ENCODE results near the gene SLC40A1. TPM values are rescaled to one million over a fixed set of nuclear protein-coding genes. Genes with fewer than 3 reads are reported as not detected.

Gene SLC40A1
- total and polyA plus RNA-seq, 12 donors = 84.1 to 3,561 (median 883) TPM

- 5 to 17% (median 10%) methylated on average over 1 of the region's 1 CpG for WGBS, 4 donors
- H3K9me3 ChIP-seq (replicated peaks in 1 of 3) = no peaks in the 10 kb centered on the region
- H3K4me1 ChIP-seq (replicated peaks in 1 of 2) = peaks cover 29 to 61% of the 10 kb centered on the region in 2 donors
- DNase-seq = no peak
- H3K4me3 ChIP-seq = peak overlapping the region in 3 of 4 donors; percentile 44 to 86 (median 81)
- TF ChIP-seq CTCF (IDR thresholded peaks at IDR 0.05) (no peak), POLR2A (IDR thresholded peaks at IDR 0.05) (peak in 1 of 2 donors; percentile 30)
- intact Hi-C loops (cut with DNase I) = loop anchor here in 1 of 2 donors (5.0 kb wide), 1 partner anchor 111 kb away; no protein-coding TSS in a partner anchor
- H3K36me3 ChIP-seq (replicated peaks in 1 of 2) = peaks cover 0 to 55% of the 10 kb centered on the region in 2 donors
- H3K27me3 ChIP-seq = no peaks in the 10 kb centered on the region
- H3K27ac ChIP-seq = peak overlapping the region in 4 of 5 donors; percentile 1 to 96 (median 87)
Observed at GRCh38 chr2:189578272-189578950, 2.2 kb downstream of the SLC40A1 start.

- no peaks in the 10 kb centered on the region for H3K9me3 ChIP-seq (replicated peaks in 1 of 3)
- TF ChIP-seq POLR2A (IDR thresholded peaks at IDR 0.05) = no peak
- TF ChIP-seq CTCF (IDR thresholded peaks at IDR 0.05) = no peak
- peak overlapping the region in 3 of 4 donors; percentile 5 to 86 (median 81) for H3K4me3 ChIP-seq
- peaks cover 37 to 72% of the 10 kb centered on the region in 2 donors for H3K4me1 ChIP-seq (replicated peaks in 1 of 2)
- 42 to 64% (median 53%) methylated on average over 5 of the region's 5 CpGs for WGBS, 4 donors
- H3K27ac ChIP-seq = peak overlapping the region in 3 of 5 donors; percentile 64 to 91 (median 83)
- intact Hi-C loops (cut with DNase I) = loop anchor here in 1 of 2 donors (5.0 kb wide), 1 partner anchor 110 kb away; no protein-coding TSS in a partner anchor
- no peaks in the 10 kb centered on the region for H3K27me3 ChIP-seq
- no peak for DNase-seq
- H3K36me3 ChIP-seq (replicated peaks in 1 of 2) = peaks cover 0 to 68% of the 10 kb centered on the region in 2 donors
Observed at GRCh38 chr2:189577121-189577520, 3.5 kb downstream of the SLC40A1 start.

- Histone ChIP-seq H3K4me3 (peak overlapping the region in 2 of 4 donors; percentile 81 to 86), H3K27me3 (no peaks in the 10 kb centered on the region), H3K9me3 (replicated peaks in 1 of 3) (no peaks in the 10 kb centered on the region), H3K36me3 (replicated peaks in 1 of 2) (peaks cover 0 to 75% of the 10 kb centered on the region in 2 donors), H3K4me1 (replicated peaks in 1 of 2) (peaks cover 40 to 73% of the 10 kb centered on the region in 2 donors), H3K27ac (peak overlapping the region in 4 of 5 donors; percentile 49 to 91 (median 80))
- DNase-seq = peak in 3 of 7 donors; percentile 36 to 42 (median 40)
- intact Hi-C loops (cut with DNase I) = loop anchor here in 1 of 2 donors (5.0 kb wide), 1 partner anchor 109 kb away; no protein-coding TSS in a partner anchor
- WGBS, 4 donors = 16 to 39% (median 23%) methylated on average over 1 of the region's 1 CpG
- TF ChIP-seq CTCF (IDR thresholded peaks at IDR 0.05) = no peak
- TF ChIP-seq POLR2A (IDR thresholded peaks at IDR 0.05) = peak in 1 of 2 donors; percentile 18
Observed at GRCh38 chr2:189576396-189576795, 4.2 kb downstream of the SLC40A1 start.

GRCh38 chr2:189574793-189575475 is 5.7 kb downstream of the SLC40A1 start:
- H3K27me3 ChIP-seq = no peaks in the 10 kb centered on the region
- H3K27ac ChIP-seq = peak overlapping the region in 4 of 5 donors; percentile 41 to 91 (median 63)
- no peak for DNase-seq
- 58 to 68% (median 63%) methylated on average over 5 of the region's 5 CpGs for WGBS, 4 donors
- TF ChIP-seq POLR2A (IDR thresholded peaks at IDR 0.05) (peak; percentile 11 to 15), CTCF (IDR thresholded peaks at IDR 0.05) (no peak)
- H3K36me3 ChIP-seq (replicated peaks in 1 of 2) = peaks cover 0 to 87% of the 10 kb centered on the region in 2 donors
- peaks cover 40 to 88% of the 10 kb centered on the region in 2 donors for H3K4me1 ChIP-seq (replicated peaks in 1 of 2)
- intact Hi-C loops (cut with DNase I) = loop anchor here in 1 of 2 donors (5.0 kb wide), 1 partner anchor 108 kb away; no protein-coding TSS in a partner anchor
- H3K9me3 ChIP-seq (replicated peaks in 1 of 3) = no peaks in the 10 kb centered on the region
- peak overlapping the region in 2 of 4 donors; percentile 14 to 81 for H3K4me3 ChIP-seq
